Upper lobe of left lung (tissue), 6 donors: ENCODE data around the gene ASB1. TPM values are rescaled to one million over a fixed set of nuclear protein-coding genes. Genes with fewer than 3 reads are reported as not detected.

Source experiments
- ATAC-seq, 2 donors: fragments of 200-7000 bp; cut with Tn5 transposase; one replicate each; pipeline ENCODE4 v1.9.1; 2022; ENCODE audit warnings: mild to moderate bottlenecking in 2 of 2, moderate library complexity in 2 of 2; ENCODE audit not compliant: low FRiP score in 2 of 2
- DNase-seq, 2 donors: peaks; one replicate each; pipeline ENCODE4 v3.0.0-alpha.2; 2019 to 2020
- H3K27ac ChIP-seq, 4 donors: fragments of 200-600 bp; sonication (generic); one replicate each; pipeline ENCODE4 v1.5.1; 2016 to 2019
- H3K27me3 ChIP-seq, 4 donors: fragments of 200-600 bp; sonication (generic); one replicate each; pipeline ENCODE4 v1.5.1; 2017 to 2019
- H3K36me3 ChIP-seq, 4 donors: fragments of 200-600 bp; sonication (generic); one replicate each; pipeline ENCODE4 v1.5.1; 2016 to 2019
- H3K4me1 ChIP-seq, 4 donors: fragments of 200-600 bp; sonication (generic); one replicate each; pipeline ENCODE4 v1.5.1; 2018 to 2019
- H3K4me3 ChIP-seq, 4 donors: fragments of 200-600 bp; sonication (generic); one replicate each; pipeline ENCODE4 v1.5.1; 2017 to 2019; ENCODE audit warnings: mild to moderate bottlenecking in 2 of 4, moderate library complexity in 1 of 4
- H3K9me3 ChIP-seq, 4 donors: fragments of 200-600 bp; sonication (generic); one replicate each; pipeline ENCODE4 v1.5.1; 2018 to 2019
- CTCF ChIP-seq, 6 experiments: fragments of 450-650 bp in 4 of 6; fragments of 200-600 bp in 2 of 6; sonication (generic) in 2 of 6; IDR thresholded peaks; one replicate each; pipeline ENCODE4 v1.5.1; 2016 to 2019; ENCODE audit warnings: antibody characterized with exemption in 6 of 6
- EP300 ChIP-seq, 4 donors: sonication (generic); formaldehyde crosslinking; IDR thresholded peaks; one replicate each; pipeline ENCODE4 v1.5.1; 2017; ENCODE audit warnings: antibody characterized with exemption in 4 of 4, control low read depth in 2 of 4
- POLR2A ChIP-seq, 4 donors: fragments of 450-650 bp; IDR thresholded peaks; one replicate each; pipeline ENCODE4 v1.5.1; 2016 to 2017; ENCODE audit warnings: antibody characterized with exemption in 4 of 4, mild to moderate bottlenecking in 2 of 4
- POLR2AphosphoS5 ChIP-seq, 2 donors: sonication (generic); formaldehyde crosslinking; IDR thresholded peaks; one replicate each; pipeline ENCODE4 v1.5.1; 2017; ENCODE audit warnings: antibody characterized with exemption in 2 of 2
- WGBS, 2 donors: methylation state at CpG; one replicate each; pipeline ENCODE4 v1.1.5; 2017 to 2018; 5-methylcytosine and 5-hydroxymethylcytosine counted together
- total RNA-seq, 6 donors: library from RNA; depleted of rRNA in 4 of 6; stranded (reverse); fragments of >200 nt in 4 of 6; gene quantifications; one replicate each; pipeline versions ENCODE4 v1.1.0 to v1.2.1, GENCODE V29; 2016 to 2021
- donor health status: DM: no; HTN: no; CAD: no; lungs with moderate emphysema.
- donor health status: DM: no; HTN: yes; CAD: no; lungs with severe emphysema.

Gene ASB1
- total RNA-seq, 6 donors from 2014 or later: 12.7 to 29.4 (median 24.3) TPM

GRCh38 chr2:238418196-238418998 lies 8.3 kb upstream of the ASB1 start:
- Histone ChIP-seq H3K27ac (no peak overlapping the region), H3K4me3 (no peak overlapping the region), H3K4me1 (peaks cover 0 to 3% (median 0%) of the 10 kb centered on the region in 4 donors), H3K9me3 (no peaks in the 10 kb centered on the region), H3K36me3 (no peaks in the 10 kb centered on the region), H3K27me3 (no peaks in the 10 kb centered on the region)
- ATAC-seq (no peak), DNase-seq (no peak)
- TF ChIP-seq POLR2A (IDR thresholded peaks at IDR 0.05) (no peak), POLR2AphosphoS5 (IDR thresholded peaks at IDR 0.05) (no peak), EP300 (IDR thresholded peaks at IDR 0.05) (no peak), CTCF (IDR thresholded peaks at IDR 0.05) (no peak)
- 62 to 66% methylated on average over 6 of the region's 6 CpGs for WGBS, 2 donors

DNA sequence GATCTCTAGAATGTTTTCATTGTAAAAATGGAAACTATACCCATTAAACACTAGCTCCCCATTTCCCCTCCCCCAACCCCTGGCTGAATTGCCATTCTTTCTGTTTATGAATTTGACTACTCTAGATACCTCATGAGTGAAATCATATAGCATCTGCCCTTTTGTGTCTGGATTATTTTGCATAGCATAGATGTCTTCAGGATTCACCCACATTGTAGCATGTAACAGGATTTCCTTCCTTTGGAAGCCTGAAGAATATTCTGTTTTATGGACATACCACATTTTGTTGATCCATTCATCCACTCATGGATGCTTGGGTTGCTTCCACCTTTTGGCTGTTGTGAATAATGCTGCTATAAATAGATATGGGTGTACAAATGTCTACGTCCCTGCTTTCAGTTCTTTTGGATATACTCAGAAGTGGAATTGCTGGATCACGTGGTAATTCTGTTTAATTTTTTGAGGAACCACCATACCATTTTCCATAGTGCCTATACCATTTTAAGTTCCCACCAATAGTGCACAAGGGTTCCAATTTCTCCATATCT lies 7.7 kb upstream of the ASB1 start:
- no peak overlapping the region for H3K4me3 ChIP-seq
- ATAC-seq (no peak), DNase-seq (no peak)
- WGBS, 2 donors: 90 to 92% methylated on average over 2 of the region's 2 CpGs
- H3K4me1 ChIP-seq: peaks cover 0 to 3% (median 0%) of the 10 kb centered on the region in 4 donors
- no peaks in the 10 kb centered on the region for H3K27me3 ChIP-seq
- no peak overlapping the region for H3K27ac ChIP-seq
- no peaks in the 10 kb centered on the region for H3K9me3 ChIP-seq
- H3K36me3 ChIP-seq: no peaks in the 10 kb centered on the region
- no peak for TF ChIP-seq POLR2A (IDR thresholded peaks at IDR 0.05)

GRCh38 chr2:238420442-238420841 lies 6.3 kb upstream of the ASB1 start:
- 79 to 88% methylated on average over 8 of the region's 8 CpGs for WGBS, 2 donors
- H3K4me1 ChIP-seq: peaks cover 0 to 3% (median under 1%) of the 10 kb centered on the region in 4 donors
- no peaks in the 10 kb centered on the region for H3K27me3 ChIP-seq
- no peaks in the 10 kb centered on the region for H3K9me3 ChIP-seq
- TF ChIP-seq POLR2AphosphoS5 (IDR thresholded peaks at IDR 0.05): no peak
- TF ChIP-seq POLR2A (IDR thresholded peaks at IDR 0.05): no peak
- no peak for TF ChIP-seq EP300 (IDR thresholded peaks at IDR 0.05)
- TF ChIP-seq CTCF (IDR thresholded peaks at IDR 0.05): no peak
- DNase-seq: no peak
- no peak overlapping the region for H3K4me3 ChIP-seq
- no peaks in the 10 kb centered on the region for H3K36me3 ChIP-seq
- no peak overlapping the region for H3K27ac ChIP-seq
- ATAC-seq: no peak

- Histone ChIP-seq H3K4me3 (no peak overlapping the region), H3K36me3 (no peaks in the 10 kb centered on the region), H3K27me3 (no peaks in the 10 kb centered on the region), H3K4me1 (peaks cover 3 to 8% (median 6%) of the 10 kb centered on the region in 4 donors), H3K27ac (no peak overlapping the region), H3K9me3 (no peaks in the 10 kb centered on the region)
- ATAC-seq (no peak), DNase-seq (no peak)
- TF ChIP-seq EP300 (IDR thresholded peaks at IDR 0.05) (no peak), POLR2AphosphoS5 (IDR thresholded peaks at IDR 0.05) (no peak), POLR2A (IDR thresholded peaks at IDR 0.05) (no peak), CTCF (IDR thresholded peaks at IDR 0.05) (no peak)
- 63% methylated on average over 16 of the region's 16 CpGs for WGBS, 2 donors
Observed at GRCh38 chr2:238420878-238421694, 5.6 kb upstream of the ASB1 start.

DNA sequence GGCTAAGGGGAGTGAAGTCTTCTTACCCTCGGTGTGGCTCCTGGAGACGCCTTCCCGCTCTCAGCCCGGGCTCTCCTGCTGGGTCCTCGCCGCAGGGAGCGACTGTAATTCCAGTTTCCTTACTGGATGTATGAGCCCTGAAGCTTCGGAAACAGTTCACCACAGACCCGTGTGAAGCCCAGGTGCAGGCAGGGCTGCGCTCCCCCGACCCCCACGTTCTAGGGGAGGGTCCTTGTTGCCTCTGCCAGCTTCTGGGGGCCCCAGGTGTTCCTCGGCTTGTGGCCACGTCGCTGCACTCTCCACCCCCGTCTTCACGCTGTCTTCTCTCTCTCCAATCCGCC lies 5.1 kb upstream of the ASB1 start:
- Histone ChIP-seq H3K4me1 (peaks cover 5 to 10% (median 9%) of the 10 kb centered on the region in 4 donors), H3K27ac (no peak overlapping the region), H3K27me3 (no peaks in the 10 kb centered on the region), H3K36me3 (no peaks in the 10 kb centered on the region), H3K4me3 (no peak overlapping the region), H3K9me3 (no peaks in the 10 kb centered on the region)
- WGBS, 2 donors: 84 to 85% methylated on average over 11 to 18 of the region's 18 CpGs
- ATAC-seq (no peak), DNase-seq (no peak)
- TF ChIP-seq EP300 (IDR thresholded peaks at IDR 0.05) (no peak), POLR2A (IDR thresholded peaks at IDR 0.05) (no peak), POLR2AphosphoS5 (IDR thresholded peaks at IDR 0.05) (no peak), CTCF (IDR thresholded peaks at IDR 0.05) (no peak)
